Occipital lobe (tissue), 2 donors: ENCODE results near the gene TSSK6. TPM values are rescaled to one million over a fixed set of nuclear protein-coding genes. Genes with fewer than 3 reads are reported as not detected.

Experiments
- DNase-seq: peaks from one replicate; lab custom pipeline; 2025; lab: John Stamatoyannopoulos, UW
- total RNA-seq: library from RNA; depleted of rRNA; stranded (reverse); fragments of >200 nt; gene quantifications from one replicate; pipeline ENCODE4 v1.2.3, GENCODE V29; 2014

The TSSK6 gene
- total RNA-seq, 1 donor from 2014 or later, result 1.2 TPM

- peak; percentile 57 for DNase-seq
Observed at GRCh38 chr19:19531951-19532805, 16.8 kb upstream of the TSSK6 start.

- DNase-seq, result no peak
Observed at GRCh38 chr19:19530889-19531288, 15.5 kb upstream of the TSSK6 start.

GRCh38 chr19:19530423-19530804 is 15.1 kb upstream of the TSSK6 start:
- peak; percentile 24 for DNase-seq

GRCh38 chr19:19529783-19530422 is 14.6 kb upstream of the TSSK6 start:
- no peak for DNase-seq

GRCh38 chr19:19528721-19529490 is 13.6 kb upstream of the TSSK6 start, which contains the start of gene YJEFN3:
Gene YJEFN3 (plus strand): TSS chr19:19528911. CDS start chr19:19528933, 22 bp downstream.
- peak; percentile 68 for DNase-seq

- no peak for DNase-seq
Observed at GRCh38 chr19:19527674-19528625, 12.6 kb upstream of the TSSK6 start.

GRCh38 chr19:19527371-19527656 is 12.0 kb upstream of the TSSK6 start:
- DNase-seq, result no peak

GRCh38 chr19:19526581-19527370 is 11.4 kb upstream of the TSSK6 start:
- DNase-seq, result no peak

- DNase-seq, result no peak
Observed at GRCh38 chr19:19525611-19526380, 10.4 kb upstream of the TSSK6 start.

GRCh38 chr19:19524053-19524452 is 8.7 kb upstream of the TSSK6 start:
- no peak for DNase-seq

- DNase-seq, result no peak
Observed at GRCh38 chr19:19523177-19523576, 7.8 kb upstream of the TSSK6 start.

GRCh38 chr19:19520989-19521388 is 5.6 kb upstream of the TSSK6 start:
- no peak for DNase-seq

GRCh38 chr19:19517235-19517619 is 1.9 kb upstream of the TSSK6 start:
- DNase-seq, result no peak

GRCh38 chr19:19515642-19516519 is 533 bp upstream of the TSSK6 start, which contains the start of gene NDUFA13:
Gene NDUFA13 (plus strand): TSS chr19:19516225. CDS start chr19:19516239, 14 bp downstream.
- DNase-seq, result peak; percentile 87

- peak; percentile 32 for DNase-seq
Observed at GRCh38 chr19:19514215-19514657, 1.1 kb downstream of the TSSK6 start.

- no peak for DNase-seq
Observed at GRCh38 chr19:19513682-19514081, 1.7 kb downstream of the TSSK6 start.

GRCh38 chr19:19510432-19510831 is 4.9 kb downstream of the TSSK6 start:
- no peak for DNase-seq

- DNase-seq, result no peak
Observed at GRCh38 chr19:19508217-19508616, 7.1 kb downstream of the TSSK6 start.
